Fibroblast of the aortic adventitia (primary cell): ENCODE measurements around the gene MMP24OS. TPM values are rescaled to one million over a fixed set of nuclear protein-coding genes. Genes with fewer than 3 reads are reported as not detected.

Experiments
- DNase-seq: peaks from one replicate; pipeline ENCODE4 v3.0.0-alpha.2; 2010; ENCODE audit warnings: low read depth
- H3K4me3 ChIP-seq: 2 replicates; pipeline ENCODE4 v1.5.1; 2011; ENCODE audit warnings: low read depth, mild to moderate bottlenecking, control low read depth, low read length, moderate library complexity
- total RNA-seq: library from RNA; depleted of rRNA; stranded (reverse); fragments of >200 nt; gene quantifications from 2 replicates; pipeline ENCODE4 v1.2.3, GENCODE V29; 2012; ENCODE audit warnings: low replicate concordance
- TF ChIP-seq, protein P1 (sequence below): IDR thresholded peaks from 2 replicates; pipeline ENCODE4 v1.5.1; 2011; ENCODE audit warnings: mild to moderate bottlenecking, low read length, control low read depth, inconsistent platforms; ENCODE audit not compliant: insufficient read depth

Gene MMP24OS
- total RNA-seq, 1 donor = 28.7 TPM

DNA sequence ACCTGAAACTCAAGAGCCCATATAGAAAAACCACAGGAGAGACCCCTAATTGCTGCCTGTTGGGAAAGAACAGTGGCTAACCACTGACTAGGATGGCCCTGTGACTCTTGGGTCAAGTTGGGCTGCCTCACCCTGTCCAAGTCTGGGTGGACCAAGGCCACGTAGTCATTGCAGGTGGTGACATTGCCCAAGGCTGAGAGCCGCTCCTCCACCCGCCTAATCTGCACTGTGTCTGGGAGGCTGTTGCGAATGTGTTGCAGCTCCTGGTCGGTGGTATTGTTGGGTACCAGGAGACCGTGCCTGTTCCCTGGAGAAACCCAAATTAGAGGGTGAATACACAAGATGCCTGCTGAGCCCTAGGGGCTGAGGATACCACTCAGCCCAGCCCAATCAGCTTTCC, 2.6 kb upstream of the MMP24OS start:
- DNase-seq = no peak

DNA sequence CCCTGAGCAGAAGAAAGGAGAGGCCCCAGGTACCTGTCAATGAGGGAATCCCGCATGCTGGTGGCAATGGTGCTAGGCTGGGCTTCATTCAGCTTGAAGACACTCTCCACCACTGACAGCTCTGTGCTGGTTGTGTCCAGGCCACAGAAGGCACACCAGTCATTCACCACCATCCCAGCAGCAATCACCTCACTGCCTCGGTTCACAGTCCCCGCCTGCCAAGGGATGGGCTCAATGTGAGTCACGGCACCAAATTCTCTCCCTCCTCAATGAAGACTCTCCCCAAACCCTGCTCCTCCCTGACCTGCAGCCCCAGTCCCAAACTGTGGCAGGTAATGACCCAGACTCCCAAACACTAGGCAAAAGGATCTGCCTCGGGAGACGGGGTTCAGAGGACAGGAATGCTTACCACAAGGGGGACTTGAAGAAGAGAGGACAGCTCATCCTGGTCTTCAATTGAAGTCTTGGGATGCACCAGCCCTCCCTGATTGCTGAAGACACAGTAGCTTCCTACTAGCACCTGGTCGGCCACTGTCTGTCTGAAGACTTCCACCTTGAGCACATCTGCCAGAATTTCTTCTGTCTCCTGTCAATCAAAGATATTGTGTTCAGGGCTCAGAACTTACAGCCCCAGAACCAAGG, 1.7 kb upstream of the MMP24OS start:
- TF ChIP-seq, protein P1, sequence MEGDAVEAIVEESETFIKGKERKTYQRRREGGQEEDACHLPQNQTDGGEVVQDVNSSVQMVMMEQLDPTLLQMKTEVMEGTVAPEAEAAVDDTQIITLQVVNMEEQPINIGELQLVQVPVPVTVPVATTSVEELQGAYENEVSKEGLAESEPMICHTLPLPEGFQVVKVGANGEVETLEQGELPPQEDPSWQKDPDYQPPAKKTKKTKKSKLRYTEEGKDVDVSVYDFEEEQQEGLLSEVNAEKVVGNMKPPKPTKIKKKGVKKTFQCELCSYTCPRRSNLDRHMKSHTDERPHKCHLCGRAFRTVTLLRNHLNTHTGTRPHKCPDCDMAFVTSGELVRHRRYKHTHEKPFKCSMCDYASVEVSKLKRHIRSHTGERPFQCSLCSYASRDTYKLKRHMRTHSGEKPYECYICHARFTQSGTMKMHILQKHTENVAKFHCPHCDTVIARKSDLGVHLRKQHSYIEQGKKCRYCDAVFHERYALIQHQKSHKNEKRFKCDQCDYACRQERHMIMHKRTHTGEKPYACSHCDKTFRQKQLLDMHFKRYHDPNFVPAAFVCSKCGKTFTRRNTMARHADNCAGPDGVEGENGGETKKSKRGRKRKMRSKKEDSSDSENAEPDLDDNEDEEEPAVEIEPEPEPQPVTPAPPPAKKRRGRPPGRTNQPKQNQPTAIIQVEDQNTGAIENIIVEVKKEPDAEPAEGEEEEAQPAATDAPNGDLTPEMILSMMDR = no peak

More for the DNA sequence above, 2.6 kb upstream of the MMP24OS start:
- no peak overlapping the region for H3K4me3 ChIP-seq
- TF ChIP-seq, protein P1 = no peak

DNA sequence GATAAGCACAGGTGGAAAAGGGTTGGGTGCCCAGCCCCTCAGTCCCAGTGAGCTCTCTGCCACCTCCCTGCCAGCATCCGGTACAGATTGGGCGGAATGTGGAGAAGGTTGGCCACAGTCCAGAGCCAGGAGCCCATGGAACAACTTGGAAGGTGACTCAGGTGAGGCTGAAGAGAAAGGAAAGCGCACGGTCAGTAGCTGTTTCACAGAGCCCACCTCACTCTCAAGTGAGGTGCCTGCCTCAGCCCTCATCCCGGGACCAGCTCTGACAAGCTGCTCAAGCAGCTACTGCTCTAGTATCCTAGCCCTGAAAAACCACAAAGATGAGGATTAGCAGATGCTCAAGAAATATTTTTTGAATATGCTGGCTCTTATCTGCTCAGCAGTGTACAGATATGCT, 1.1 kb upstream of the MMP24OS start:
- H3K4me3 ChIP-seq = no peak overlapping the region
- DNase-seq = no peak
- TF ChIP-seq, protein P1 = no peak

More for the DNA sequence above, 1.7 kb upstream of the MMP24OS start:
- H3K4me3 ChIP-seq = no peak overlapping the region
- no peak for DNase-seq

DNA sequence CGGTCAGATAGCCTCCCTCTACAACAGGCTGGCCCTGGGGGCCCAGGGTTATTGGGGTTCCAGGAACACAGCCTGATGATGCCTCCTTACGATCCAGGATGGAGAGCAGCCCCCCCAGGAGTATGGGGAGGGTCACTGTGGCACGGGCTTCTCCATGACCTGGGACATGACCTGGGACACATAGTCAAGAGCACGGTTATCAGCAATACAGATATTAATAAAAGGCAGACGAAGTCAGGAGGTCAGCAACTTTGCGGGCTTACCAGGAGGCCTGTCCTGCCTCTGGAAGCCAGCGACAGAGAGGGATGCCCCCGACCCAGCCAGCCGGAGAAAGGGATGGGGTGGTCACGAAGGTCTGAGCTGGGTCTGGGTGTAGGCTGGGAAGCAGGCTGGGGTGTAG, 795 bp downstream of the MMP24OS start:
- peak overlapping the region; percentile 81 for H3K4me3 ChIP-seq
- TF ChIP-seq, protein P1 = no peak
- DNase-seq = no peak

DNA sequence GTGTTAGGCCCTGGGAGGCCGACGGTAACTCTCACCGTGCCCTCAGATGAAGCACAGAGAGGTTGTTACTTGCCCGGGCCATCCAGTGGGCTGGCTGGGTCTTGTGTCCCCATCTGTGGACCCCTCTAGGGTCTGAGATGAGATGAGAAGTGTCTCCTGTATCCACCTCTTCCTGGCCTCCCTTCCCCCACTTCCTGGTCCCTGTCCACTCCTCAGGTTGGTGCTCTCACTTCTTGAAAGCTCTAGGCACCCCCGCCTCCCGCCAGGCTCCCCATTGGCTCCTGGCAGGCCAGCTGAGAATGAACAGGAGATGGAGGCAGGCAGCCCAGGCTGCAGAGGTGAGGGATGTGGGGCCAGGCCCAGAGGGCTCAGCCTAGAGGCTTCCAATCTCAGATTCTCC, 1.5 kb downstream of the MMP24OS start:
- TF ChIP-seq, protein P1 = no peak
- DNase-seq = no peak
- peak overlapping the region; percentile 81 for H3K4me3 ChIP-seq

DNA sequence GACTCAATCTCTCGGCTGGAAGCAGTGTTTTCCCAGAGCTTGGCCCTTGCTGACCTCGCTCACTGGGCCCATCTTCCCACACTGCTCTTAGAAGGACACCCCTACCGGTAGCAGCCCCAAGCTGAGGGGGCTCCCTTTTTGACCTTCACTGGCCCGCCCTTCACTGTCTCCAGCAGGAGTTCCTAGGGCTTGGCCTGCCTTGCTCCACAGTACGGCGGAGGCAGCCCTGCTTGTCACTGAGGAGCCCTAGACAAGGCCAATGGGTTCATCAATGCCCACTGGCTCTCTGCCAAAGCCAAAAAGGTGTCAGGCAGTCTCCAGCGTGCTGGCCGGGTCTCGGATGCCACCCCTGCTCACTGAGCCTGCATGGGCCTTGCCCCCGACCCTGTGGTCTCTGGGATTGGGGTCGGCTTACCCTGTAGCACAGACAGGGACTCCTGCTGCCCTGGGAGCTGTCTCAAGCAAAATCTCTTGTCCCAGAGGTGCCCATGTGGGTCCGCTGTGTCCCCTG, 2.1 kb downstream of the MMP24OS start:
- no peak for DNase-seq
- no peak overlapping the region for H3K4me3 ChIP-seq
- TF ChIP-seq, protein P1 = no peak
